HepG2 (cell line): ENCODE results near the gene UCKL1. TPM values are rescaled to one million over a fixed set of nuclear protein-coding genes. Genes with fewer than 3 reads are reported as not detected.

Experiments used
- ARNT ChIP-seq: fragments of 450-650 bp; IDR thresholded peaks from 2 replicates; pipeline ENCODE4 v1.6.1; 2017
- CBX2 ChIP-seq, 2 experiments: fragments of 200-600 bp in 1 of 2; sonication (generic); formaldehyde crosslinking in 1 of 2; IDR thresholded peaks; 2 replicates each; pipeline versions ENCODE4 v1.7.0 to v1.8.1; 2018 to 2022; ENCODE audit warnings: low read depth in 2 of 2, low read length in 1 of 2, mild to moderate bottlenecking in 1 of 2, missing genetic modification reagents in 1 of 2
- DR1 ChIP-seq: sonication (generic); formaldehyde crosslinking; IDR thresholded peaks from 2 replicates; pipeline ENCODE4 v1.8.0; 2021; ENCODE audit warnings: mild to moderate bottlenecking, missing genetic modification reagents, inconsistent platforms
- EHMT2 ChIP-seq: fragments of 200-600 bp; sonication (generic); IDR thresholded peaks from 2 replicates; pipeline ENCODE4 v1.7.0; 2017; ENCODE audit warnings: antibody characterized with exemption, low read depth, low read length, borderline replicate concordance
- FLYWCH1 ChIP-seq: sonication (generic); formaldehyde crosslinking; IDR thresholded peaks from 2 replicates; pipeline ENCODE4 v1.8.1; 2023; ENCODE audit warnings: mild to moderate bottlenecking, missing genetic modification reagents
- NFIB ChIP-seq: sonication (generic); formaldehyde crosslinking; IDR thresholded peaks from 2 replicates; pipeline ENCODE4 v1.9.0; 2021; ENCODE audit warnings: missing genetic modification reagents, mild to moderate bottlenecking, borderline replicate concordance
- NR2F1 ChIP-seq, 2 experiments: fragments of 450-650 bp in 1 of 2; formaldehyde crosslinking in 1 of 2; IDR thresholded peaks; 2 replicates each; pipeline versions ENCODE4 v1.5.0 to v1.6.1; 2016 to 2020; ENCODE audit warnings: mild to moderate bottlenecking in 1 of 2, missing compliant biosample characterization in 1 of 2, missing genetic modification reagents in 1 of 2, moderate library complexity in 1 of 2
- NR3C1 ChIP-seq: sonication (generic); formaldehyde crosslinking; IDR thresholded peaks from 2 replicates; pipeline ENCODE4 v1.4.0; 2020; ENCODE audit warnings: missing genetic modification reagents
- SOX6 ChIP-seq, 2 experiments: fragments of 450-650 bp in 1 of 2; sonication (generic) in 1 of 2; formaldehyde crosslinking in 1 of 2; IDR thresholded peaks; 2 replicates each; pipeline versions ENCODE4 v1.4.0 to v1.6.1; 2017 to 2020; ENCODE audit warnings: antibody characterized with exemption in 1 of 2, mild to moderate bottlenecking in 1 of 2, missing genetic modification reagents in 1 of 2
- TBX3 ChIP-seq: fragments of 450-650 bp; IDR thresholded peaks from 2 replicates; pipeline ENCODE4 v1.6.1; 2017; ENCODE audit warnings: antibody characterized with exemption, mild to moderate bottlenecking, inconsistent platforms, borderline replicate concordance
- TEAD3 ChIP-seq: optimal IDR thresholded peaks from 2 replicates; pipeline ENCODE3; 2016; ENCODE audit warnings: borderline replicate concordance
- ZNF33A ChIP-seq: sonication (generic); formaldehyde crosslinking; IDR thresholded peaks from 2 replicates; pipeline ENCODE4 v1.5.1; 2020; ENCODE audit warnings: missing genetic modification reagents, mild to moderate bottlenecking, moderate library complexity, borderline replicate concordance
- ZNF496 ChIP-seq: sonication (generic); formaldehyde crosslinking; IDR thresholded peaks from 2 replicates; pipeline ENCODE4 v1.8.1; 2023; ENCODE audit warnings: mild to moderate bottlenecking, moderate library complexity, missing genetic modification reagents; ENCODE audit not compliant: insufficient replicate concordance
- ZNF775 ChIP-seq: sonication (generic); formaldehyde crosslinking; IDR thresholded peaks from 2 replicates; pipeline ENCODE4 v1.4.0; 2020; ENCODE audit warnings: missing genetic modification reagents, mild to moderate bottlenecking, moderate library complexity, borderline replicate concordance
- ZSCAN21 ChIP-seq: sonication (generic); formaldehyde crosslinking; IDR thresholded peaks from 2 replicates; pipeline ENCODE4 v1.8.0; 2022; ENCODE audit warnings: mild to moderate bottlenecking, missing genetic modification reagents, moderate library complexity, borderline replicate concordance
- polyA plus RNA-seq, 8 experiments: library from polyadenylated mRNA; depleted of rRNA in 3 of 8; stranded (reverse) in 7 of 8; unstranded in 1 of 8; fragments of >200 nt; fragmentation: Illumina TruSeq in 4 of 8; extraction: Trizol in 4 of 8; gene quantifications; 2 replicates each; pipeline versions ENCODE4 v1.2.1 to v1.2.3, GENCODE V29; 2011 to 2016; ENCODE audit warnings: low read depth in 4 of 8, missing spikeins in 1 of 8, mixed read lengths in 1 of 8; ENCODE audit not compliant: insufficient read depth in 1 of 8
- total RNA-seq, 5 experiments: library from RNA; depleted of rRNA; stranded (reverse); fragments of >200 nt; fragmentation: Illumina TruSeq; extraction: Trizol; gene quantifications; 2 replicates each; pipeline ENCODE4 v1.2.3, GENCODE V29; 2016; ENCODE audit warnings: low read depth in 1 of 5
- TF ChIP-seq, protein P1 (sequence below): IDR thresholded peaks from 2 replicates; pipeline ENCODE4 v1.6.1; 2012; ENCODE audit warnings: low read depth, low read length, improper control_type of control experiment
- TF ChIP-seq, protein P2 (sequence below): sonication (generic); formaldehyde crosslinking; IDR thresholded peaks from 2 replicates; pipeline ENCODE4 v1.5.0; 2020; ENCODE audit warnings: mild to moderate bottlenecking, missing genetic modification reagents
- TF ChIP-seq, protein P3 (sequence below): sonication (generic); formaldehyde crosslinking; IDR thresholded peaks from 2 replicates; pipeline ENCODE4 v1.5.0; 2020; ENCODE audit warnings: mild to moderate bottlenecking, missing genetic modification reagents
- TF ChIP-seq, protein P4 (sequence below): sonication (generic); formaldehyde crosslinking; IDR thresholded peaks from 2 replicates; pipeline ENCODE4 v1.5.0; 2020; ENCODE audit warnings: mild to moderate bottlenecking, missing genetic modification reagents, moderate library complexity

The UCKL1 gene
- total and polyA plus RNA-seq, 2 of the 13 experiments (the other 11 are each of a cell fraction or from before 2014, with no cell fraction given) = 50.2 to 126 TPM

DNA sequence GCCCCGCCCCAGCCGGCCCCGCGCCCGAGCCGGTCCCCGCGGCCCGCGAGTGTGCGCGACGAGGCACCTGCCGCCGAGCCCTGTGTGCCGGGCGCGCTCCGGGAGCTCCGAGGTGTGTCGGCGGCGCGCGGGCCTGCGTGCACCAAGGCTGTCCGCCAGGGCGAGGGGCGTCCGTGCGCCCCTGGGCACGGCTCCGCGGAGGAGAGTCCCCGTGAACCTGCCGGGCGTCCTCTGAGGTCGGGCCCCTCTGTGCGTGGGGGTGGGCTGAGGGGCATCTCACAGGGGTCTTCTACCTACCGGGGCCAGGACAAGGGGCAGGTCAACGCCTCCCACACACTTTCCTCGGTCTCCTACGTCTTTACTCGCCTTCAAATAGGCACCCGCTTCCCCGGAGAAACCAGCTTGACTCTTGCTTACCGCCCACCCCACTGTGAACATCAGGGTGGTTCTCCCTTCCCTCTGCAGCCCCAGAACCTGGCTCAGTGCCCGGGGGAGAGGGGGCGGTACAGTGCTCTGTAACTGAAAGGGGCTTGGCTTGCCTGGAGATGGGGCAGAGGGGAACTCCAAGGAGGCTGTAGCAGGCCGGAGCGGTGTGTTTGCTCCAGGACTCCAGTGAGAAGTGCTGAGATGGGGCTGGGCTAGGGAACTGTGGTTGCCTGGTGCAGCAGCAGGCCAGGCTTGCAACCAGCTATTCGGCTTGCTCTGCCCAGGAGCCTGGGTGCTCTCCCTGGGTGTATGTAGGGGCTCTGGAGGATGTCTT, 23.5 kb upstream of the UCKL1 start, which contains the start of gene SAMD10 (continued):
- TF ChIP-seq DR1 (CRISPR knock-in tag) = no peak
- TF ChIP-seq ARNT = no peak
- TF ChIP-seq, protein P1, sequence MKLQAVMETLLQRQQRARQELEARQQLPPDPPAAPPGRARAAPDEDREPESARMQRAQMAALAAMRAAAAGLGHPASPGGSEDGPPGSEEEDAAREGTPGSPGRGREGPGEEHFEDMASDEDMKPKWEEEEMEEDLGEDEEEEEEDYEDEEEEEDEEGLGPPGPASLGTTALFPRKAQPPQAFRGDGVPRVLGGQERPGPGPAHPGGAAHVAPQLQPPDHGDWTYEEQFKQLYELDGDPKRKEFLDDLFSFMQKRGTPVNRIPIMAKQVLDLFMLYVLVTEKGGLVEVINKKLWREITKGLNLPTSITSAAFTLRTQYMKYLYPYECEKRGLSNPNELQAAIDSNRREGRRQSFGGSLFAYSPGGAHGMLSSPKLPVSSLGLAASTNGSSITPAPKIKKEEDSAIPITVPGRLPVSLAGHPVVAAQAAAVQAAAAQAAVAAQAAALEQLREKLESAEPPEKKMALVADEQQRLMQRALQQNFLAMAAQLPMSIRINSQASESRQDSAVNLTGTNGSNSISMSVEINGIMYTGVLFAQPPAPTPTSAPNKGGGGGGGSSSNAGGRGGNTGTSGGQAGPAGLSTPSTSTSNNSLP = no peak
- TF ChIP-seq, protein P2, sequence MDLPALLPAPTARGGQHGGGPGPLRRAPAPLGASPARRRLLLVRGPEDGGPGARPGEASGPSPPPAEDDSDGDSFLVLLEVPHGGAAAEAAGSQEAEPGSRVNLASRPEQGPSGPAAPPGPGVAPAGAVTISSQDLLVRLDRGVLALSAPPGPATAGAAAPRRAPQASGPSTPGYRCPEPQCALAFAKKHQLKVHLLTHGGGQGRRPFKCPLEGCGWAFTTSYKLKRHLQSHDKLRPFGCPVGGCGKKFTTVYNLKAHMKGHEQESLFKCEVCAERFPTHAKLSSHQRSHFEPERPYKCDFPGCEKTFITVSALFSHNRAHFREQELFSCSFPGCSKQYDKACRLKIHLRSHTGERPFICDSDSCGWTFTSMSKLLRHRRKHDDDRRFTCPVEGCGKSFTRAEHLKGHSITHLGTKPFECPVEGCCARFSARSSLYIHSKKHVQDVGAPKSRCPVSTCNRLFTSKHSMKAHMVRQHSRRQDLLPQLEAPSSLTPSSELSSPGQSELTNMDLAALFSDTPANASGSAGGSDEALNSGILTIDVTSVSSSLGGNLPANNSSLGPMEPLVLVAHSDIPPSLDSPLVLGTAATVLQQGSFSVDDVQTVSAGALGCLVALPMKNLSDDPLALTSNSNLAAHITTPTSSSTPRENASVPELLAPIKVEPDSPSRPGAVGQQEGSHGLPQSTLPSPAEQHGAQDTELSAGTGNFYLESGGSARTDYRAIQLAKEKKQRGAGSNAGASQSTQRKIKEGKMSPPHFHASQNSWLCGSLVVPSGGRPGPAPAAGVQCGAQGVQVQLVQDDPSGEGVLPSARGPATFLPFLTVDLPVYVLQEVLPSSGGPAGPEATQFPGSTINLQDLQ = 0 out of 2 replicates have a peak, but pooled peaks have one; percentile 69
- no peak for TF ChIP-seq ZNF775 (CRISPR knock-in tag)
- no peak for TF ChIP-seq NR2F1 (CRISPR knock-in tag; IDR thresholded peaks at IDR 0.05)
- no peak for TF ChIP-seq EHMT2
- TF ChIP-seq, protein P3, sequence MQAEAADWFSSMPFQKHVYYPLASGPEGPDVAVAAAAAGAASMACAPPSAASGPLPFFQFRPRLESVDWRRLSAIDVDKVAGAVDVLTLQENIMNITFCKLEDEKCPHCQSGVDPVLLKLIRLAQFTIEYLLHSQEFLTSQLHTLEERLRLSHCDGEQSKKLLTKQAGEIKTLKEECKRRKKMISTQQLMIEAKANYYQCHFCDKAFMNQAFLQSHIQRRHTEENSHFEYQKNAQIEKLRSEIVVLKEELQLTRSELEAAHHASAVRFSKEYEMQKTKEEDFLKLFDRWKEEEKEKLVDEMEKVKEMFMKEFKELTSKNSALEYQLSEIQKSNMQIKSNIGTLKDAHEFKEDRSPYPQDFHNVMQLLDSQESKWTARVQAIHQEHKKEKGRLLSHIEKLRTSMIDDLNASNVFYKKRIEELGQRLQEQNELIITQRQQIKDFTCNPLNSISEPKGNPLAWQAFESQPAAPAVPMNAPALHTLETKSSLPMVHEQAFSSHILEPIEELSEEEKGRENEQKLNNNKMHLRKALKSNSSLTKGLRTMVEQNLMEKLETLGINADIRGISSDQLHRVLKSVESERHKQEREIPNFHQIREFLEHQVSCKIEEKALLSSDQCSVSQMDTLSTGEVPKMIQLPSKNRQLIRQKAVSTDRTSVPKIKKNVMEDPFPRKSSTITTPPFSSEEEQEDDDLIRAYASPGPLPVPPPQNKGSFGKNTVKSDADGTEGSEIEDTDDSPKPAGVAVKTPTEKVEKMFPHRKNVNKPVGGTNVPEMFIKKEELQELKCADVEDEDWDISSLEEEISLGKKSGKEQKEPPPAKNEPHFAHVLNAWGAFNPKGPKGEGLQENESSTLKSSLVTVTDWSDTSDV (CRISPR knock-in tag) = no peak
- TF ChIP-seq TBX3 = no peak
- TF ChIP-seq NR3C1 (CRISPR knock-in tag) = no peak
- no peak for TF ChIP-seq ZNF33A (CRISPR knock-in tag)
- TF ChIP-seq, protein P4, sequence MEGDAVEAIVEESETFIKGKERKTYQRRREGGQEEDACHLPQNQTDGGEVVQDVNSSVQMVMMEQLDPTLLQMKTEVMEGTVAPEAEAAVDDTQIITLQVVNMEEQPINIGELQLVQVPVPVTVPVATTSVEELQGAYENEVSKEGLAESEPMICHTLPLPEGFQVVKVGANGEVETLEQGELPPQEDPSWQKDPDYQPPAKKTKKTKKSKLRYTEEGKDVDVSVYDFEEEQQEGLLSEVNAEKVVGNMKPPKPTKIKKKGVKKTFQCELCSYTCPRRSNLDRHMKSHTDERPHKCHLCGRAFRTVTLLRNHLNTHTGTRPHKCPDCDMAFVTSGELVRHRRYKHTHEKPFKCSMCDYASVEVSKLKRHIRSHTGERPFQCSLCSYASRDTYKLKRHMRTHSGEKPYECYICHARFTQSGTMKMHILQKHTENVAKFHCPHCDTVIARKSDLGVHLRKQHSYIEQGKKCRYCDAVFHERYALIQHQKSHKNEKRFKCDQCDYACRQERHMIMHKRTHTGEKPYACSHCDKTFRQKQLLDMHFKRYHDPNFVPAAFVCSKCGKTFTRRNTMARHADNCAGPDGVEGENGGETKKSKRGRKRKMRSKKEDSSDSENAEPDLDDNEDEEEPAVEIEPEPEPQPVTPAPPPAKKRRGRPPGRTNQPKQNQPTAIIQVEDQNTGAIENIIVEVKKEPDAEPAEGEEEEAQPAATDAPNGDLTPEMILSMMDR (CRISPR knock-in tag) = peak; percentile 44
- no peak for TF ChIP-seq TEAD3 (CRISPR knock-in tag)
- TF ChIP-seq SOX6 (IDR thresholded peaks at IDR 0.05) = no peak
- peak; percentile 40; the same call in 1 of the 2 replicates for TF ChIP-seq SOX6 (CRISPR knock-in tag; IDR thresholded peaks at IDR 0.05)
- no peak for TF ChIP-seq CBX2 (IDR thresholded peaks at IDR 0.05; ENCODE audit: low read depth, low read length)
- no peak for TF ChIP-seq CBX2 (CRISPR knock-in tag; IDR thresholded peaks at IDR 0.05; ENCODE audit: low read depth)
- no peak for TF ChIP-seq ZNF496 (CRISPR knock-in tag)
- no peak for TF ChIP-seq NFIB (CRISPR knock-in tag)
- peak; percentile 42; the same call in 1 of the 2 replicates for TF ChIP-seq ZSCAN21
- TF ChIP-seq FLYWCH1 (CRISPR knock-in tag) = no peak
